Endodermal cell (in vitro differentiated cells): ENCODE data around the gene PSMA6. TPM values are rescaled to one million over a fixed set of nuclear protein-coding genes. Genes with fewer than 3 reads are reported as not detected.
"Not testable (repeated sequence)": the region's sequence is repeated elsewhere in the genome, so short reads cannot be mapped to it uniquely, and the experiment has no call there.

Experiments used
- DNase-seq: peaks from one replicate; pipeline ENCODE4 v3.0.0-alpha.2; 2017
- H3K27ac ChIP-seq: 2 replicates; pipeline ENCODE4 v1.5.1; 2013; ENCODE audit warnings: mild to moderate bottlenecking, low read depth, low read length, moderate library complexity
- H3K27me3 ChIP-seq: 2 replicates; pipeline ENCODE4 v1.6.1; 2013; ENCODE audit warnings: mild to moderate bottlenecking, low read length, moderate library complexity; ENCODE audit not compliant: insufficient read depth, control insufficient read depth, poor library complexity, severe bottlenecking
- H3K36me3 ChIP-seq: 2 replicates; pipeline ENCODE4 v1.7.0; 2013; ENCODE audit warnings: mild to moderate bottlenecking, low read length, moderate library complexity; ENCODE audit not compliant: control insufficient read depth, insufficient read depth
- H3K4me1 ChIP-seq: one replicate; pipeline ENCODE4 v1.7.0; 2013; ENCODE audit warnings: low read length; ENCODE audit not compliant: control insufficient read depth, insufficient read depth
- H3K4me3 ChIP-seq: 2 replicates; pipeline ENCODE4 v1.5.1; 2013; ENCODE audit warnings: mild to moderate bottlenecking, low read length, moderate library complexity
- H3K9ac ChIP-seq: 2 replicates; pipeline ENCODE4 v1.6.1; 2013; ENCODE audit warnings: mild to moderate bottlenecking, low read length, moderate library complexity; ENCODE audit not compliant: poor library complexity, severe bottlenecking; ENCODE audit errors: extremely low read depth
- H3K9me3 ChIP-seq: 2 replicates; pipeline ENCODE4 v1.6.1; 2013; ENCODE audit warnings: mild to moderate bottlenecking, low read length, moderate library complexity; ENCODE audit not compliant: control insufficient read depth
- H3K27ac Mint-ChIP-seq: 2 replicates; pipeline ENCODE4 v1.8.0; 2020; ENCODE audit warnings: mixed read lengths
- H3K27me3 Mint-ChIP-seq: 2 replicates; pipeline ENCODE4 v1.8.0; 2021; ENCODE audit warnings: mild to moderate bottlenecking, mixed read lengths; ENCODE audit not compliant: insufficient read depth
- H3K36me3 Mint-ChIP-seq: 2 replicates; pipeline ENCODE4 v1.8.0; 2020; ENCODE audit warnings: low read depth, mixed read lengths
- H3K4me1 Mint-ChIP-seq: 2 replicates; pipeline ENCODE4 v1.8.0; 2020; ENCODE audit warnings: mixed read lengths
- H3K4me3 Mint-ChIP-seq: 2 replicates; pipeline ENCODE4 v1.8.0; 2020; ENCODE audit warnings: mild to moderate bottlenecking, moderate library complexity, mixed read lengths
- H3K9me3 Mint-ChIP-seq: 2 replicates; pipeline ENCODE4 v1.8.0; 2020; ENCODE audit warnings: mild to moderate bottlenecking, mixed read lengths
- CTCF ChIP-seq: fragments of 200-600 bp; sonication (generic); conservative IDR thresholded peaks from 2 replicates; pipeline ENCODE4 v1.5.0; 2021; ENCODE audit warnings: antibody characterized with exemption, mild to moderate bottlenecking
- WGBS, 2 experiments: methylation state at CpG; one replicate each; pipeline versions ENCODE4 v1.1.5 to v1.1.7; 2013; ENCODE audit warnings: missing lambda C conversion rate in 2 of 2, mixed read lengths in 1 of 2; ENCODE audit not compliant: insufficient coverage in 1 of 2, insufficient read length in 1 of 2; 5-methylcytosine and 5-hydroxymethylcytosine counted together
- total RNA-seq, 2 donors: library from RNA; stranded (reverse); fragmentation: NEBNext Ultra II Directional in 1 of 2; extraction: Animal tissue kit (Norgen Biotek cat#: 25700) in 1 of 2; gene quantifications; 2 replicates in 1 of 2; 3 replicates in 1 of 2; pipeline ENCODE4 v1.2.1, GENCODE V29; 2021

PSMA6 gene
- total RNA-seq, 2 donors from 2014 or later: 263 to 277 TPM

GRCh38 chr14:35248476-35248788 is 43.8 kb upstream of the PSMA6 start:
- Mint-ChIP-seq H3K27me3 (no peaks in the 10 kb centered on the region), H3K4me3 (no peak overlapping the region), H3K36me3 (peaks cover 8% of the 10 kb centered on the region), H3K27ac (no peak overlapping the region), H3K9me3 (no peaks in the 10 kb centered on the region), H3K4me1 (peaks cover 16% of the 10 kb centered on the region)
- no peak overlapping the region for H3K27ac ChIP-seq
- no peak for TF ChIP-seq CTCF
- no peaks in the 10 kb centered on the region for H3K9me3 ChIP-seq
- no peak for DNase-seq
- no peak overlapping the region for H3K4me3 ChIP-seq
- peaks cover 7% of the 10 kb centered on the region for H3K4me1 ChIP-seq
- no peak overlapping the region for H3K9ac ChIP-seq
- no peaks in the 10 kb centered on the region for H3K36me3 ChIP-seq
- no peaks in the 10 kb centered on the region for H3K27me3 ChIP-seq

- Mint-ChIP-seq H3K4me1 (peaks cover 16% of the 10 kb centered on the region), H3K9me3 (no peaks in the 10 kb centered on the region), H3K27ac (no peak overlapping the region), H3K4me3 (no peak overlapping the region), H3K27me3 (no peaks in the 10 kb centered on the region), H3K36me3 (peaks cover 12% of the 10 kb centered on the region)
- DNase-seq: no peak
- WGBS, 2 experiments: 96 to 100% methylated on average over 2 to 4 of the region's 4 CpGs
- no peak overlapping the region for H3K4me3 ChIP-seq
- no peak for TF ChIP-seq CTCF
- H3K9ac ChIP-seq: no peak overlapping the region
- no peaks in the 10 kb centered on the region for H3K36me3 ChIP-seq
- H3K4me1 ChIP-seq: peaks cover 7% of the 10 kb centered on the region
- no peaks in the 10 kb centered on the region for H3K27me3 ChIP-seq
- no peak overlapping the region for H3K27ac ChIP-seq
- H3K9me3 ChIP-seq: no peaks in the 10 kb centered on the region
Measured at GRCh38 chr14:35250319-35250718, 41.9 kb upstream of the PSMA6 start.

- Mint-ChIP-seq H3K27ac (no peak overlapping the region), H3K9me3 (no peaks in the 10 kb centered on the region), H3K4me1 (peaks cover 8% of the 10 kb centered on the region), H3K36me3 (peaks cover 12% of the 10 kb centered on the region), H3K27me3 (no peaks in the 10 kb centered on the region), H3K4me3 (no peak overlapping the region)
- H3K4me1 ChIP-seq: no peaks in the 10 kb centered on the region
- H3K27ac ChIP-seq: no peak overlapping the region
- H3K9me3 ChIP-seq: no peaks in the 10 kb centered on the region
- no peak for DNase-seq
- 96 to 100% methylated on average over 1 of the region's 1 CpG for WGBS, 2 experiments
- no peaks in the 10 kb centered on the region for H3K27me3 ChIP-seq
- no peaks in the 10 kb centered on the region for H3K36me3 ChIP-seq
- H3K9ac ChIP-seq: no peak overlapping the region
- TF ChIP-seq CTCF: no peak
- no peak overlapping the region for H3K4me3 ChIP-seq
Measured at GRCh38 chr14:35252451-35252868, 39.7 kb upstream of the PSMA6 start.

GRCh38 chr14:35253056-35253455 is 39.1 kb upstream of the PSMA6 start:
- not testable (repeated sequence) for H3K27me3 ChIP-seq, H3K9me3 Mint-ChIP-seq, H3K4me3 ChIP-seq, H3K27me3 Mint-ChIP-seq, H3K4me1 Mint-ChIP-seq, H3K36me3 ChIP-seq, H3K4me3 Mint-ChIP-seq, H3K27ac ChIP-seq, H3K27ac Mint-ChIP-seq, H3K4me1 ChIP-seq, DNase-seq, H3K9me3 ChIP-seq, H3K9ac ChIP-seq
- WGBS, 2 experiments: 96% methylated on average over 3 of the region's 3 CpGs; no CpG with 5 or more reads in 1 of the 2 experiments
- H3K36me3 Mint-ChIP-seq: peaks cover 12% of the 10 kb centered on the region

- H3K4me1 Mint-ChIP-seq, H3K27ac Mint-ChIP-seq: not testable (repeated sequence)
Measured at GRCh38 chr14:35254034-35254622, 38.1 kb upstream of the PSMA6 start.

More at GRCh38 chr14:35254034-35254622, 38.1 kb upstream of the PSMA6 start:
- H3K9ac ChIP-seq, H3K27me3 Mint-ChIP-seq, H3K9me3 Mint-ChIP-seq, H3K27ac ChIP-seq, H3K9me3 ChIP-seq, H3K4me1 ChIP-seq, H3K36me3 ChIP-seq, H3K4me3 Mint-ChIP-seq, DNase-seq, H3K27me3 ChIP-seq, H3K4me3 ChIP-seq: not testable (repeated sequence)
- H3K36me3 Mint-ChIP-seq: peaks cover 12% of the 10 kb centered on the region
- WGBS, 2 experiments: 96 to 100% methylated on average over 1 to 7 of the region's 7 CpGs
